ENCODE data around the gene TBC1D22A. TPM values are rescaled to one million over a fixed set of nuclear protein-coding genes. Genes with fewer than 3 reads are reported as not detected.
A peak's percentile ranks its signal among the peaks of the same experiment; 100 is the strongest.

The TBC1D22A gene
- total and polyA plus RNA-seq, 9 of the 15 experiments (the other 6 are each of a cell fraction or from before 2014, with no cell fraction given) = 0.20 to 11.5 (median 5.2) TPM

DNA sequence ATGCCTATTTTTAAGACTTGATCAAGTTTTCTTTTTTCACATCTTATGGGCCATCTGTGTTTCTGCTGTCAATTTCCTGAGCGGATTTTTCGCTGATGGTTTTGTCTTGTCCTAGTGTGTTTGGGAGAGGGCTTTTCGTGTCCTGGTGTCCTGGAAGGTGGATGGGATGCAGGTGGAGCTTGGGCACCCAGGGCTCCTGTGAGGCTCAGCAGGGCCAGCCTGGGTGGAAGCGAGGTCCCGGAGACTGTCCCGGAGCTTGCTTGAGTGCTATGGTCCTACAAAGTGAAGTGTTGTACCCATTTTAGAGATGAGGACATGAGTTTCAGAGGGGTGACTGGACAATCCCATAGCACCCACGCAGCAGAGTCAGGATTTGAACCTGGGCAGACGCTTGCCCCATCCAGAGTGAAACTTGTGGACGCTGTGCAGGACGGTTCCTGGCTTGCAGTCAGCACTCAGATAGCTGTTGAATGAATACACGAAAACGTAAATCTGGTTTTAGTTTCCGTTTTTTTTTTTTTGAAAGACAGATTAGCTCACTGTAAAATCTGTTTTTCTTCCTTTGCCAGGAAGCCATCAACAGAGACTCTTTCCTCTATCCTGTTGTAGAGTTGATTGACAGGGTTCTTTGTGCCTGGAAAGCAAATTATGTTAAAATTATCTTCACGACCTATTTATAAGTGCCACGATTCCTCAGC is 64.1 kb downstream of the TBC1D22A start (continued):
- TF ChIP-seq RB1 (IDR thresholded peaks at IDR 0.05; ENCODE audit: low read depth) (no peak), GTF2E2 (tag; IDR thresholded peaks at IDR 0.05) (no peak), ZNF212 (CRISPR knock-in tag; IDR thresholded peaks at IDR 0.05) (no peak), PURB (CRISPR knock-in tag; IDR thresholded peaks at IDR 0.05; ENCODE audit: low read depth) (no peak), CCAR2 (IDR thresholded peaks at IDR 0.05; ENCODE audit: low read depth, low read length) (no peak)

DNA sequence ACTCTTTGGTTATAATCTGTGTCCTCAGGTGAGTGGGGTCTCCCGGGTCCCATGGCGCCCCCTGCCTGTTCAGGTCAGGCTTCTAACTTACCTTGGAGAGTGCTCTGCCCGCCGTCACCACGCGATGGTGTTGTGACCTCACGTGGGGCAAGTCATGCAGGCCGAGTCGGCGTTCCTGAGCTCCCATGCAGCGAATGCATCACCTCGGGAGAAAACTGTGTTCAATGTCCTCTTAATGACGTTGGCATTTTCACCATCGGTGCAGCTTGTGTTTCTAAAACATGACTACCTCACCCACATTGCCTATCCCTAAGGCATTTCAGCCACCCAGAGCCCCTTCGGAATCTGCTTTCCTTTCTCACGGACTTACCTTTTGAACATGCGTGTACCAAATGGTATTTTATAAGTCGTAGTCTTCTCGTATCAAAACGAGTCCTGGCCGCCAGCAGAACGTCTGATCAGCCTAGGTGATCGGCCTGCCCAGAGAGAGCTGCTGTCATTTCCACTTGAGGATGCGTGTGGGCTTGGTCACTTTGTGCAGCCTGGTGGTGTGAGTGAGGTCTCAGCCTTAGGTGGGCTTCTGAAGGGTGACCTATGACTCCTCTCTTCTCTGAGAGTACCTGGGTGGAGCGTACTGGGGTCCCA is 64.8 kb downstream of the TBC1D22A start:
- no peaks in the 10 kb centered on the region for H3K9me3 ChIP-seq (replicated peaks; ENCODE audit: control insufficient read depth, insufficient read depth, low read depth, low read length)
- H3K4me1 ChIP-seq (replicated peaks in 1 of 2; ENCODE audit: control insufficient read depth in 2 of 2, insufficient read depth in 2 of 2, low read length in 2 of 2) = no peaks in the 10 kb centered on the region; a peak in 1 of 5 replicates
- no peak overlapping the region for H3K4me3 ChIP-seq
- no peak overlapping the region for H3K9ac ChIP-seq (ENCODE audit: insufficient read depth in 1 of 2, low read depth in 2 of 2, low read length in 2 of 2)
- no peaks in the 10 kb centered on the region for H3K79me2 ChIP-seq (ENCODE audit: control insufficient read depth, insufficient read depth, low read length)
- H4K20me1 ChIP-seq (replicated peaks; ENCODE audit: control insufficient read depth, insufficient read depth, low read length) = no peaks in the 10 kb centered on the region
- BruUV-seq (replicated peaks) = no TSS peak
- 97% methylated on average over 16 of the region's 25 CpGs for WGBS (ENCODE audit: insufficient coverage, low coverage, missing lambda C conversion rate)
- H3K4me2 ChIP-seq (ENCODE audit: insufficient read depth, low read length) = no peak overlapping the region
- H2AFZ ChIP-seq (ENCODE audit: low read depth, low read length) = no peak overlapping the region
- no peak for ATAC-seq
- H3K36me3 ChIP-seq (ENCODE audit: control insufficient read depth, insufficient read depth, low read length) = no peaks in the 10 kb centered on the region; the same call in 2 of the 3 replicates
- no peaks in the 10 kb centered on the region for H3K27me3 ChIP-seq (ENCODE audit: control insufficient read depth in 2 of 2, insufficient read depth in 2 of 2, low read length in 2 of 2)
- ChIA-PET CTCF (ENCODE audit: low intra/inter-chr PET ratio) (no interaction called here), POLR2A (interaction anchor here (0.6 kb wide), 1 partner anchor 323 kb away, joined by 3 read pairs; no protein-coding TSS in a partner anchor)
- no peaks in the 10 kb centered on the region for H3K9me1 ChIP-seq (ENCODE audit: control insufficient read depth, insufficient read depth, low read length)
- DNase-seq (ENCODE audit: extremely low read depth in 1 of 4, low spot score in 3 of 4) = peak in 2 of 4 experiments; percentile 13 to 15
- TF ChIP-seq ZNF668 (CRISPR knock-in tag; IDR thresholded peaks at IDR 0.05) = no peak
- TF ChIP-seq, protein P1, sequence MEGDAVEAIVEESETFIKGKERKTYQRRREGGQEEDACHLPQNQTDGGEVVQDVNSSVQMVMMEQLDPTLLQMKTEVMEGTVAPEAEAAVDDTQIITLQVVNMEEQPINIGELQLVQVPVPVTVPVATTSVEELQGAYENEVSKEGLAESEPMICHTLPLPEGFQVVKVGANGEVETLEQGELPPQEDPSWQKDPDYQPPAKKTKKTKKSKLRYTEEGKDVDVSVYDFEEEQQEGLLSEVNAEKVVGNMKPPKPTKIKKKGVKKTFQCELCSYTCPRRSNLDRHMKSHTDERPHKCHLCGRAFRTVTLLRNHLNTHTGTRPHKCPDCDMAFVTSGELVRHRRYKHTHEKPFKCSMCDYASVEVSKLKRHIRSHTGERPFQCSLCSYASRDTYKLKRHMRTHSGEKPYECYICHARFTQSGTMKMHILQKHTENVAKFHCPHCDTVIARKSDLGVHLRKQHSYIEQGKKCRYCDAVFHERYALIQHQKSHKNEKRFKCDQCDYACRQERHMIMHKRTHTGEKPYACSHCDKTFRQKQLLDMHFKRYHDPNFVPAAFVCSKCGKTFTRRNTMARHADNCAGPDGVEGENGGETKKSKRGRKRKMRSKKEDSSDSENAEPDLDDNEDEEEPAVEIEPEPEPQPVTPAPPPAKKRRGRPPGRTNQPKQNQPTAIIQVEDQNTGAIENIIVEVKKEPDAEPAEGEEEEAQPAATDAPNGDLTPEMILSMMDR (IDR thresholded peaks at IDR 0.05 in 2 of 3, conservative IDR thresholded peaks at IDR 0.05 in 1 of 3; ENCODE audit: insufficient read depth in 2 of 3, low read depth in 1 of 3, low read length in 3 of 3) = peak in 1 of 3 experiments; percentile 34; a peak in 1 of 6 replicates
- in situ Hi-C loops (cut with MboI) (no loop called here), intact Hi-C loops (cut with micrococcal nuclease) (no loop called here)
- H3K27ac ChIP-seq (ENCODE audit: extremely low read depth, low read depth, low read length) = no peak overlapping the region
- no peak for FAIRE-seq

Measured in K562 (cell line).